ENCODE measurements around the gene FAM135A. TPM values are rescaled to one million over a fixed set of nuclear protein-coding genes. Genes with fewer than 3 reads are reported as not detected.

The FAM135A gene
- total RNA-seq, 1 experiment from 2014 or later: 31.5 TPM

DNA sequence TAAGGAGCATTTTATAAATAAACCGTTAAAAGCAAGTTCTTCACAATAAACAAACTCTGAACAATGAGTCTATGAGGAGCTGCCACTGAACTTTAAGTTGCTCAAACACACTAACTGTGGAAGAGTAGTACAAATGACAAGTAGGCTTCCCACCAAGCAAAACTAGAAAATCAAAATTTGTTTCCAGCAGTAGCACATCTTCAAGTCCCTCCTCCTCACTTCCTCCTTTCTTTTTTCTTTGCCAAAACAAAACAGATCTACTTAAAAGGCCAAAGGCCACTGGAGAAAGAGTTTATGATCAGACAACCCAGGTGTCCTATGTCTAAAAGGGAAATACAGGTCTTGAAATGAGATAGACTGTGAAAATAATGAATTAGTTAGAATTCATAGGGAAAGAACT lies 17.1 kb upstream of the FAM135A start:
- CTCF ChIA-PET: no interaction called here
- in situ Hi-C loops (cut with HindIII; ENCODE audit: low pct_unique_long_range_greater_than_20kb, low sequenced_read_pairs): no loop called here
- no peak for DNase-seq (ENCODE audit: low read depth, low spot score)
- TF ChIP-seq SIN3A (IDR thresholded peaks at IDR 0.05; ENCODE audit: borderline replicate concordance, insufficient read depth, low read depth, low read length) (no peak), TCF7L2 (IDR thresholded peaks at IDR 0.05; ENCODE audit: low read depth, low read length) (no peak), POLR2AphosphoS5 (IDR thresholded peaks at IDR 0.05; ENCODE audit: low read depth, low read length) (no peak)
- TF ChIP-seq, protein P1, sequence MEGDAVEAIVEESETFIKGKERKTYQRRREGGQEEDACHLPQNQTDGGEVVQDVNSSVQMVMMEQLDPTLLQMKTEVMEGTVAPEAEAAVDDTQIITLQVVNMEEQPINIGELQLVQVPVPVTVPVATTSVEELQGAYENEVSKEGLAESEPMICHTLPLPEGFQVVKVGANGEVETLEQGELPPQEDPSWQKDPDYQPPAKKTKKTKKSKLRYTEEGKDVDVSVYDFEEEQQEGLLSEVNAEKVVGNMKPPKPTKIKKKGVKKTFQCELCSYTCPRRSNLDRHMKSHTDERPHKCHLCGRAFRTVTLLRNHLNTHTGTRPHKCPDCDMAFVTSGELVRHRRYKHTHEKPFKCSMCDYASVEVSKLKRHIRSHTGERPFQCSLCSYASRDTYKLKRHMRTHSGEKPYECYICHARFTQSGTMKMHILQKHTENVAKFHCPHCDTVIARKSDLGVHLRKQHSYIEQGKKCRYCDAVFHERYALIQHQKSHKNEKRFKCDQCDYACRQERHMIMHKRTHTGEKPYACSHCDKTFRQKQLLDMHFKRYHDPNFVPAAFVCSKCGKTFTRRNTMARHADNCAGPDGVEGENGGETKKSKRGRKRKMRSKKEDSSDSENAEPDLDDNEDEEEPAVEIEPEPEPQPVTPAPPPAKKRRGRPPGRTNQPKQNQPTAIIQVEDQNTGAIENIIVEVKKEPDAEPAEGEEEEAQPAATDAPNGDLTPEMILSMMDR (IDR thresholded peaks at IDR 0.05): no peak
- TF ChIP-seq, protein P2, sequence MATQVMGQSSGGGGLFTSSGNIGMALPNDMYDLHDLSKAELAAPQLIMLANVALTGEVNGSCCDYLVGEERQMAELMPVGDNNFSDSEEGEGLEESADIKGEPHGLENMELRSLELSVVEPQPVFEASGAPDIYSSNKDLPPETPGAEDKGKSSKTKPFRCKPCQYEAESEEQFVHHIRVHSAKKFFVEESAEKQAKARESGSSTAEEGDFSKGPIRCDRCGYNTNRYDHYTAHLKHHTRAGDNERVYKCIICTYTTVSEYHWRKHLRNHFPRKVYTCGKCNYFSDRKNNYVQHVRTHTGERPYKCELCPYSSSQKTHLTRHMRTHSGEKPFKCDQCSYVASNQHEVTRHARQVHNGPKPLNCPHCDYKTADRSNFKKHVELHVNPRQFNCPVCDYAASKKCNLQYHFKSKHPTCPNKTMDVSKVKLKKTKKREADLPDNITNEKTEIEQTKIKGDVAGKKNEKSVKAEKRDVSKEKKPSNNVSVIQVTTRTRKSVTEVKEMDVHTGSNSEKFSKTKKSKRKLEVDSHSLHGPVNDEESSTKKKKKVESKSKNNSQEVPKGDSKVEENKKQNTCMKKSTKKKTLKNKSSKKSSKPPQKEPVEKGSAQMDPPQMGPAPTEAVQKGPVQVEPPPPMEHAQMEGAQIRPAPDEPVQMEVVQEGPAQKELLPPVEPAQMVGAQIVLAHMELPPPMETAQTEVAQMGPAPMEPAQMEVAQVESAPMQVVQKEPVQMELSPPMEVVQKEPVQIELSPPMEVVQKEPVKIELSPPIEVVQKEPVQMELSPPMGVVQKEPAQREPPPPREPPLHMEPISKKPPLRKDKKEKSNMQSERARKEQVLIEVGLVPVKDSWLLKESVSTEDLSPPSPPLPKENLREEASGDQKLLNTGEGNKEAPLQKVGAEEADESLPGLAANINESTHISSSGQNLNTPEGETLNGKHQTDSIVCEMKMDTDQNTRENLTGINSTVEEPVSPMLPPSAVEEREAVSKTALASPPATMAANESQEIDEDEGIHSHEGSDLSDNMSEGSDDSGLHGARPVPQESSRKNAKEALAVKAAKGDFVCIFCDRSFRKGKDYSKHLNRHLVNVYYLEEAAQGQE (IDR thresholded peaks at IDR 0.05; ENCODE audit: insufficient read depth in 1 of 2, low read depth in 2 of 2, low read length in 1 of 2): no peak
- H3K9me3 ChIP-seq (ENCODE audit: control insufficient read depth, insufficient read depth, low read depth, low read length): no peaks in the 10 kb centered on the region
- peaks cover 3% of the 10 kb centered on the region; the same call in 1 of the 2 replicates for H3K4me1 ChIP-seq (ENCODE audit: control insufficient read depth, insufficient read depth, low read length)
- no peak overlapping the region for H3K27ac ChIP-seq (ENCODE audit: low read length)
- no peaks in the 10 kb centered on the region for H3K36me3 ChIP-seq (ENCODE audit: control insufficient read depth, insufficient read depth, low read length)
- no peak for ATAC-seq
- intact Hi-C loops (cut with micrococcal nuclease; ENCODE audit: unreplicated experiment): no loop called here
- POLR2A ChIA-PET: no interaction called here
- no TSS peak for BruUV-seq (replicated peaks)
- H3K4me3 ChIP-seq (ENCODE audit: low read depth in 2 of 2, low read length in 2 of 2): no peak overlapping the region
- no peaks in the 10 kb centered on the region for H3K27me3 ChIP-seq (ENCODE audit: control insufficient read depth, insufficient read depth, low read length)

DNA sequence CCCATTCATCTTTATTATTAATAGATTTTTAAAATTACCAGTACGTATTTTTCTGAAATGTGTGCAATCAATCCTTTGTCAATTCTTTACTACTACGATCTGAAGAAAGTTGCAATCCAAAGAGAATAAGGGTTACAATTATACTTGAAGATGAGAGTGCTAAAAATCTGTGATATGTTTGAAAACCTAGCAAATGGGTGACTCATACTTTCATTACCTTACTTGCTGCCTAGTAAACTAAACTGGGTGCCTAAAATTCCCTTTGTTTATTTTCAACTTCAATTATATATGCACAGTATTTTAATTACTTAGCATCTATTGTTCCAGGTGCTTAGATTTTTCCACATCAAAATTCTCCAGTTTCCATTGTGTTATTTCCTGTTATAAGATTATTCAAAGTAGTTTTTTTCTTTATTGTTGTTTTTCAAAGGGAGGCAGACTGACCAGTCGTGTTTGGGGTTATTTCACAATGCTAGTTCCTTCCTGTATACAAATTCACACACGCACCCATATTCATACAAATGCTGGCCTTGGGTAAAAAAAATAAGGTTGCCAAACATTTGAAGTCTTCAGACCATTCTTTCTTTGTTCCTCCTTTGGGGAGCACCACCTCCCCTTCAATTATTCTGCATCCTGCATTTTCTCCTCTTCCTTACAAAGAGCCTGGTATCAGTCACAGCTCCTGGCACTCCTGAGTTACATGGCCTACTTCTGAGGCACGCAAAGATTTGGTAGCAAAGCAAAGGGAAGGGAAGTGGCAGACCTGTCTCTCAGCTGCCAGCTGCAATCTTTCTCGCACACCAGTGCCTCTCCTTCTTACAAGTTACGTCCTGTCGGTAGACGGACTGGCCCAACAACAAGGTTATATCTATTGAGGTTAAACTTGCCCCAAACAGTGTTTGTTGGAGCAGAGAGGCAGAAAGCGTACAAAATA lies 16.2 kb upstream of the FAM135A start:
- ChIA-PET POLR2A (no interaction called here), CTCF (no interaction called here)
- intact Hi-C loops (cut with micrococcal nuclease; ENCODE audit: unreplicated experiment) (no loop called here), in situ Hi-C loops (cut with HindIII; ENCODE audit: low pct_unique_long_range_greater_than_20kb, low sequenced_read_pairs) (no loop called here)
- ATAC-seq (no peak), DNase-seq (ENCODE audit: low read depth, low spot score) (no peak)
- no peak overlapping the region for H3K4me3 ChIP-seq (ENCODE audit: low read depth in 2 of 2, low read length in 2 of 2)
- no peaks in the 10 kb centered on the region for H3K36me3 ChIP-seq (ENCODE audit: control insufficient read depth, insufficient read depth, low read length)
- H3K27me3 ChIP-seq (ENCODE audit: control insufficient read depth, insufficient read depth, low read length): no peaks in the 10 kb centered on the region
- TF ChIP-seq POLR2AphosphoS5 (IDR thresholded peaks at IDR 0.05; ENCODE audit: low read depth, low read length) (no peak), TCF7L2 (IDR thresholded peaks at IDR 0.05; ENCODE audit: low read depth, low read length) (no peak), SIN3A (IDR thresholded peaks at IDR 0.05; ENCODE audit: borderline replicate concordance, insufficient read depth, low read depth, low read length) (no peak)
- TF ChIP-seq, protein P1 (IDR thresholded peaks at IDR 0.05): no peak
- TF ChIP-seq, protein P2 (IDR thresholded peaks at IDR 0.05; ENCODE audit: insufficient read depth in 1 of 2, low read depth in 2 of 2, low read length in 1 of 2): no peak
- BruUV-seq (replicated peaks): no TSS peak
- no peak overlapping the region for H3K27ac ChIP-seq (ENCODE audit: low read length)
- H3K9me3 ChIP-seq (ENCODE audit: control insufficient read depth, insufficient read depth, low read depth, low read length): no peaks in the 10 kb centered on the region
- H3K4me1 ChIP-seq (ENCODE audit: control insufficient read depth, insufficient read depth, low read length): peaks cover 3% of the 10 kb centered on the region; the same call in 1 of the 2 replicates

All from Panc1 (cell line).